Esophagus (tissue), 2 donors: ENCODE results near the gene EHBP1. TPM values are rescaled to one million over a fixed set of nuclear protein-coding genes. Genes with fewer than 3 reads are reported as not detected.
"Not testable (repeated sequence)": the region's sequence is repeated elsewhere in the genome, so short reads cannot be mapped to it uniquely, and the experiment has no call there.

ENCODE experiments used
- H3K27ac ChIP-seq, 2 donors: one replicate each; pipeline ENCODE4 v1.5.1; 2013; ENCODE audit warnings: low read depth in 2 of 2, mild to moderate bottlenecking in 2 of 2, inconsistent platforms in 1 of 2, low read length in 1 of 2, moderate library complexity in 1 of 2
- H3K27me3 ChIP-seq, 2 donors: one replicate each; pipeline ENCODE4 v1.6.1; 2013; ENCODE audit warnings: low read length in 2 of 2, control low read depth in 1 of 2, mild to moderate bottlenecking in 1 of 2; ENCODE audit not compliant: insufficient read depth in 2 of 2, control insufficient read depth in 1 of 2
- H3K36me3 ChIP-seq, 2 donors: one replicate each; pipeline ENCODE4 v1.6.1; 2013; ENCODE audit warnings: low read length in 1 of 2; ENCODE audit not compliant: control insufficient read depth in 2 of 2, insufficient read depth in 2 of 2
- H3K4me1 ChIP-seq, 2 donors: one replicate each; pipeline ENCODE4 v1.6.1; 2013; ENCODE audit warnings: low read length in 1 of 2; ENCODE audit not compliant: control insufficient read depth in 2 of 2, insufficient read depth in 2 of 2
- H3K4me3 ChIP-seq, 2 donors: one replicate each; pipeline ENCODE4 v1.5.1; 2013; ENCODE audit warnings: low read length in 2 of 2, mild to moderate bottlenecking in 2 of 2, low read depth in 1 of 2, moderate library complexity in 1 of 2
- H3K9me3 ChIP-seq, 2 donors: one replicate each; pipeline ENCODE4 v1.6.1; 2013; ENCODE audit warnings: mild to moderate bottlenecking in 2 of 2, low read depth in 1 of 2, low read length in 1 of 2, moderate library complexity in 1 of 2; ENCODE audit not compliant: control insufficient read depth in 2 of 2, insufficient read depth in 1 of 2
- WGBS, 2 donors: extraction: QIAGEN DNeasy Blood & Tissue Kit; methylation state at CpG; one replicate each; pipeline ENCODE4 v1.1.7; 2013; 5-methylcytosine and 5-hydroxymethylcytosine counted together
- polyA plus RNA-seq, 2 donors: library from polyadenylated mRNA; stranded (reverse); fragments of 200-250 nt; gene quantifications; one replicate each; pipeline ENCODE4 v1.2.3, GENCODE V29; 2013
- donor health status: healthy with polysubstance abuse.
- donor health status: Bipolar disorder and iron deficiency.

The EHBP1 gene
- polyA plus RNA-seq, 2 donors: 14.1 to 28.9 TPM

- Histone ChIP-seq H3K4me3 (no peak overlapping the region), H3K4me1 (peaks cover 0 to 2% of the 10 kb centered on the region in 2 donors), H3K9me3 (no peaks in the 10 kb centered on the region), H3K27ac (no peak overlapping the region), H3K27me3 (no peaks in the 10 kb centered on the region), H3K36me3 (no peaks in the 10 kb centered on the region)
- 78 to 96% methylated on average over 1 of the region's 1 CpG for WGBS, 2 donors
These were observed 36.6 kb downstream of the EHBP1 start for GRCh38 chr2:62741954-62742722.

GRCh38 chr2:62743506-62743905 lies 38.0 kb downstream of the EHBP1 start:
- Histone ChIP-seq H3K4me3 (no peak overlapping the region), H3K27ac (no peak overlapping the region), H3K9me3 (no peaks in the 10 kb centered on the region), H3K36me3 (no peaks in the 10 kb centered on the region), H3K27me3 (no peaks in the 10 kb centered on the region), H3K4me1 (peaks cover 0 to 2% of the 10 kb centered on the region in 2 donors)
- WGBS, 2 donors: 95 to 98% methylated on average over 2 of the region's 2 CpGs

DNA sequence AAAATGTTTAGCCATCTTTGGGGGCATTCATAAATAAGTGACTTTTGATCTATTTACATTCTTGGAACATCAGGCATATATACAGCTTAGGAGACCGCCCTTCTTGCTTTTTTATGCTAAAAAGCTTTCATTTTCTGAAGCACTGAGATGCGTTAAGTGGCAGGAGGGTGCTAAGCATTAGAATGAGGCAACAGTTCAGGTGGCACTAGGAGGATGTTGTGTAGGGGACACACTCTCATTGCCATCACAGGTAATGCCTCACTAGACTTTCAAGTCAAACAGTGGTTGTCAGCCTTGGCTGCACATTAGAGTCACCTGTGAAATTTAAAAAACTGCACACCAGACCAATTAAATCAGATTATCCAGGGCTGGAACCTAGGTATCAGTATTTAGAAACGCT lies 39.1 kb downstream of the EHBP1 start:
- H3K27me3 ChIP-seq: no peaks in the 10 kb centered on the region
- H3K9me3 ChIP-seq: no peaks in the 10 kb centered on the region
- H3K27ac ChIP-seq: no peak overlapping the region
- peaks cover 0 to 1% of the 10 kb centered on the region in 2 donors for H3K4me1 ChIP-seq
- H3K4me3 ChIP-seq: no peak overlapping the region
- no peaks in the 10 kb centered on the region for H3K36me3 ChIP-seq
- 87 to 95% methylated on average over 3 of the region's 3 CpGs for WGBS, 2 donors

DNA sequence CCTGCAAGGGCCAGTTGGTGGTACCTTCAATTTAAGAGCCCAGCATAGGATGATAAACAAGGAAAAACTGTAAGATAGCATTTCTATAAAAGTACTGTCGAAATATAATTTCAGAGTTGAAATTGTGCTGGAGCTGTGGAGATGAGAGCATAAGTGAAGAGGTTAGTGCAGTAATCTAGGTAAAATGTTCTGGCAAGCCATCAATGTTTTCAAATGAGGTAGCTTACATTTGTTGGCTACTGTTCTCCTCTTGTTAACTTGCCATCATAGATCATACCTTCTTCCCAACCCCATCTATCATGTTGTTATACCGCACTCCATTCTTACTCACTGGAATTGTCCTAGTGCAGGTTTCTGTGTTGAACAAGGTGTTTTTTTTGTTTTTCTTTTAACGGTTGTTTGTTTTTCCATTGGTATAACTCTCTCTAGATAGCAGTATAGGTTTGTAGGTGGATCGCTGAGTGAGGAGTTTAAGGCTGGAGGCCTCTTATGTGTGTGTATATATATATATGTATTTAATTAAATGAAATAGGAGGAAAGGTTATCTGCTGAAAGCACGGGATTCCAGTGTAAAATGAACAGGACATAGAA lies 40.5 kb downstream of the EHBP1 start:
- Histone ChIP-seq H3K4me3 (no peak overlapping the region), H3K4me1 (no peaks in the 10 kb centered on the region), H3K27ac (no peak overlapping the region), H3K9me3 (no peaks in the 10 kb centered on the region), H3K27me3 (no peaks in the 10 kb centered on the region), H3K36me3 (no peaks in the 10 kb centered on the region)
- WGBS, 2 donors: 85 to 93% methylated on average over 5 of the region's 5 CpGs

DNA sequence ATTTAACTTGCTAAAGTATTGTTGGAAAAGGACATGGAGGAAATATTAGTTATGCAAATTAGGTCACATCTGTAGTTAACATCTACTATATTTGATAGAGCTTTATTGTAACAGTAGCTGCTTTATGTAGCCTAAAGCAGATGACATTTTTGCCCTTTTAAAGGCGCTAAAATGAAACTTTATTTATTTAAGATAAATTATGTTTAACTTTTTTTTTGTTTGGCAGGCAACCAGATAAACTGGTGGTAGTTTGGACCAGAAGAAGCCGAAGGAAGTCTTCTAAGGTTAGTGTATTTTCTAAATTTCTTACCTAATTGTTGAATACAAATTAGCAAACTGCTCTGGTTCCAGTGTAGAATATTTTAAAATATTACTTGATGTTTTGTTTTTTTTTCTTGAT lies 41.7 kb downstream of the EHBP1 start:
- no peaks in the 10 kb centered on the region for H3K36me3 ChIP-seq
- H3K4me3 ChIP-seq: no peak overlapping the region
- H3K4me1 ChIP-seq: no peaks in the 10 kb centered on the region
- no peaks in the 10 kb centered on the region for H3K27me3 ChIP-seq
- no peak overlapping the region for H3K27ac ChIP-seq
- no peaks in the 10 kb centered on the region for H3K9me3 ChIP-seq
- 53 to 73% methylated on average over 2 of the region's 2 CpGs for WGBS, 2 donors

DNA sequence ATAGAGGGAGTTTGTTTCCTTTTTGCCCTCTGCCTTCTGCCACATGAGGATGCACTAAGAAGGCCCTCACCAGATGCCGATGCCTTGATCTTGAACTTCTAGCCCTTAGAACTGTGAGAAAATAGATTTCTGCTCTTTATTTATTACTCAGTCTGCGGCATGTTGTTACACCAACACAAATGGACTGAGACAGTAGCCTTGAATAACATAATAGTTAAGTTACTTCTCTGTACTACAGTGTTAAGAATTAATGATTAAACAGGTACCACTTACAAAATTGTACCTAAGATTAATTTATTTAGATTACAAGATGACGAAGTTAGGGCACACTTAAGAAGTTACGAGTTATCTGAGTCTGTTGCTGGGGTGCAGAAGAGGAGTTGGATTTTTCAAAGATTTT lies 42.4 kb downstream of the EHBP1 start:
- H3K9me3 ChIP-seq: no peaks in the 10 kb centered on the region
- WGBS, 2 donors: 74 to 93% methylated on average over 4 of the region's 4 CpGs
- no peaks in the 10 kb centered on the region for H3K36me3 ChIP-seq
- H3K4me3 ChIP-seq: no peak overlapping the region
- H3K4me1 ChIP-seq: no peaks in the 10 kb centered on the region
- no peaks in the 10 kb centered on the region for H3K27me3 ChIP-seq
- no peak overlapping the region for H3K27ac ChIP-seq

DNA sequence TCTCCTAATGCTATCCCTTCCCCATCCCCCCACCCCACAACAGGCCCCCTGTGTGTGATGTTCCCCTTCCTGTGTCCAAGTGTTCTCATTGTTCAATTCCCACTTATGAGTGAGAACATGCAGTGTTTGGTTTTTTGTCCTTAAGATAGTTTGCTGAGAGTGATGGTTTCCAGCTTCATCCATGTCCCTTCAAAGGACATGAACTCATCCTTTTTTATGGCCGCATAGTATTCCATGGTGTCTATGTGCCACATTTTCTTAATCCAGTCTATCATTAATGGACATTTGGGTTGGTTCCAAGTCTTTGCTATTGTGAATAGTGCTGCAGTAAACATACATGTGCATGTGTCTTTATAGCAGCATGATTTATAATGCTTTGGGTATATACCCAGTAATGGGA lies 43.6 kb downstream of the EHBP1 start:
- 96 to 100% methylated on average over 1 of the region's 1 CpG for WGBS, 2 donors
- H3K27ac ChIP-seq, H3K9me3 ChIP-seq, H3K4me3 ChIP-seq, H3K27me3 ChIP-seq, H3K36me3 ChIP-seq, H3K4me1 ChIP-seq: not testable (repeated sequence)

GRCh38 chr2:62757029-62757428 lies 51.5 kb downstream of the EHBP1 start:
- Histone ChIP-seq H3K36me3 (no peaks in the 10 kb centered on the region), H3K4me3 (no peak overlapping the region), H3K9me3 (no peaks in the 10 kb centered on the region), H3K27me3 (no peaks in the 10 kb centered on the region), H3K4me1 (no peaks in the 10 kb centered on the region), H3K27ac (no peak overlapping the region)
- 95 to 99% methylated on average over 3 of the region's 3 CpGs for WGBS, 2 donors

DNA sequence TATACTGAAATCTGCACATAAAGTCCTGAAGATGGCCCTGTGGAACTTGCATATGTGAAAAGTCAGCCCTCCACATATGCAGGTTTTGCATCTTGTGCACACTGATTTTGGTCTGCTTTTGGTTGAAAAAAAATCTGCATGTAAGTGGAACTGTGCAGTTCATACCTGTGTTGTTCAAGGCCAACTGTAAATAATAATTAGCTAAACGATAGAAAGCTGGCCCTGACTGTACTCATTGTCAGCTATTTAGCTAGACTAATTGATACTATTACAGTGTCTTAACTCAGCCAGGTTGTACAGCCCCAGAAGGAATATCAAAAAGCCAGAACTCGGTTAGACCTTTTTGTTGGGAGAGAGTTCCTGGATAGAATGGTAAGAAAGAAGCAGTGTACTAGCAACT lies 54.5 kb downstream of the EHBP1 start:
- 81 to 93% methylated on average over 2 of the region's 2 CpGs for WGBS, 2 donors
- no peaks in the 10 kb centered on the region for H3K4me1 ChIP-seq
- H3K9me3 ChIP-seq: no peaks in the 10 kb centered on the region
- H3K36me3 ChIP-seq: no peaks in the 10 kb centered on the region
- no peak overlapping the region for H3K4me3 ChIP-seq
- no peak overlapping the region for H3K27ac ChIP-seq
- H3K27me3 ChIP-seq: no peaks in the 10 kb centered on the region

GRCh38 chr2:62760555-62760954 lies 55.0 kb downstream of the EHBP1 start:
- H3K9me3 ChIP-seq: no peaks in the 10 kb centered on the region
- no peaks in the 10 kb centered on the region for H3K36me3 ChIP-seq
- 93 to 96% methylated on average over 2 of the region's 2 CpGs for WGBS, 2 donors
- no peaks in the 10 kb centered on the region for H3K4me1 ChIP-seq
- no peaks in the 10 kb centered on the region for H3K27me3 ChIP-seq
- no peak overlapping the region for H3K4me3 ChIP-seq
- no peak overlapping the region for H3K27ac ChIP-seq
